Measurements from ENCODE around the gene NANOGP8.
"Not testable (repeated sequence)": the region's sequence is repeated elsewhere in the genome, so short reads cannot be mapped to it uniquely, and the experiment has no call there.

DNA sequence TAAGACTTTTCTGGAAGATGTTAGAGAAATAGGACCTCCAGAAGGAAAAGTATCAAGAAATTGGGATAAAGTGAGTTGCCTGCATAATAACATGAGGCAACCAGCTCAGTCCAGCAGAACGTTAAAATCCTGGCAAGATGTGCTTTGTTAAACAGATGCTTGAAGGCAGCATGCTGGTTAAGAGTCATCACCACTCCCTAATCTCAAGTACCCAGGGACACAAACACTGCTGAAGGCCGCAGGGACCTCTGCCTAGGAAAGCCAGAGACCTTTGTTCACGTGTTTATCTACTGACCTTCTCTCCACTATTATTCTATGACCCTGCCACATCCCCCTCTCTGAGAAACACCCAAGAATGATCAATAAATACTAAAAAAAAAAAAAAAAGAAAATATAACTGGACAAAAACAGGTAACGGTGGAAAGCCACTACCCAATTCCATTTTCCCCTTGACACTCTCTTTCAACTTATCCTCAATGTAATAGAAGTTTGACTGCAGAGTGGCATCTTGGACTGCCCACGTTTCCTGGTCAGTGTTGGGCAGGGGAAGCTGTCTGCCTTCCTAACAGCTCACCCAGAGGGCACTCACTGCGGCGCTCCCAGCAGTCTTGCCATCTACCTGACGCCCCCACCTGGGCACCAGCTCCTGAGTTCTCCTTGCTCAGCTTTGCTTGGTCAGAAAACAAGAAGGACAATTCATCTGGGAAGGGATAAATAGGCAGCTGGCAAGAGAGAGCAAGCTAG, at the start of gene NANOGP8:
- TF ChIP-seq POLR2AphosphoS5, POLR2A, TAF1 (IDR thresholded peaks at IDR 0.05; ENCODE audit: low read depth, low read length): not testable (repeated sequence)

Measured in GM12891 (cell line).